Ovary (tissue), 9 donors: Measurements from ENCODE around the gene SLIT3. TPM values are rescaled to one million over a fixed set of nuclear protein-coding genes. Genes with fewer than 3 reads are reported as not detected.

Source experiments
- DNase-seq, 5 donors: peaks; one replicate each; pipeline ENCODE4 v3.0.0-alpha.2; 2019 to 2020
- H3K27ac ChIP-seq, 2 donors: fragments of 200-600 bp; one replicate each; pipeline versions ENCODE4 v1.5.1 to v1.8.0; 2019 to 2022
- H3K27me3 ChIP-seq: fragments of 200-600 bp; one replicate; pipeline ENCODE4 v1.8.0; 2022
- H3K36me3 ChIP-seq: fragments of 200-600 bp; sonication (generic); one replicate; pipeline ENCODE4 v1.5.1; 2019
- H3K4me1 ChIP-seq: one replicate; pipeline ENCODE4 v1.8.1; 2013; ENCODE audit warnings: mild to moderate bottlenecking, moderate library complexity; ENCODE audit not compliant: insufficient read depth
- H3K4me3 ChIP-seq: fragments of 200-600 bp; sonication (generic); one replicate; pipeline ENCODE4 v1.5.1; 2017
- H3K9me3 ChIP-seq, 2 donors: fragments of 200-600 bp in 1 of 2; sonication (generic) in 1 of 2; one replicate each; pipeline versions ENCODE4 v1.5.1 to v1.8.1; 2013 to 2019; ENCODE audit warnings: mild to moderate bottlenecking in 1 of 2, moderate library complexity in 1 of 2
- EP300 ChIP-seq: sonication (generic); formaldehyde crosslinking; IDR thresholded peaks from one replicate; pipeline ENCODE4 v1.6.1; 2017; ENCODE audit warnings: antibody characterized with exemption
- POLR2A ChIP-seq: fragments of 450-650 bp; IDR thresholded peaks from one replicate; pipeline ENCODE4 v1.6.1; 2017; ENCODE audit warnings: antibody characterized with exemption, mild to moderate bottlenecking, moderate library complexity
- WGBS, 3 donors: extraction: QIAGEN DNeasy Blood & Tissue Kit in 1 of 3; methylation state at CpG; one replicate each; pipeline versions ENCODE4 v1.1.5 to v1.1.7; 2013 to 2017; 5-methylcytosine and 5-hydroxymethylcytosine counted together
- intact Hi-C, 4 donors: fragments of 100-400 bp; cut with DNase I; formaldehyde crosslinking; loops; one replicate each; pipeline versions ENCODE4 v1.11.0 to v1.15.1; 2022 to 2023
- polyA plus RNA-seq, 2 donors: library from polyadenylated mRNA; stranded (reverse); fragments of 200-250 nt in 1 of 2; fragments of 350-450 nt in 1 of 2; fragmentation: Illumina TruSeq in 1 of 2; extraction: RNeasy Lipid Tissue Mini Kit (QIAGEN cat#74804) in 1 of 2; gene quantifications; one replicate each; pipeline ENCODE4 v1.2.3, GENCODE V29; 2013 to 2014
- total RNA-seq, 7 donors: library from RNA; depleted of rRNA in 2 of 7; stranded (reverse); fragments of >200 nt in 2 of 7; fragmentation: NEBNext Ultra II Directional in 3 of 7; extraction: Animal tissue kit (Norgen Biotek cat#: 25700) in 3 of 7; gene quantifications; one replicate each; pipeline versions ENCODE4 v1.1.0 to v1.2.4, GENCODE V29; 2016 to 2023
- TF ChIP-seq, protein P1 (sequence below), 3 donors: fragments of 450-650 bp in 2 of 3; fragments of 200-600 bp in 1 of 3; IDR thresholded peaks; one replicate each; pipeline versions ENCODE4 v1.5.1 to v1.8.0; 2016 to 2022; ENCODE audit warnings: antibody characterized with exemption in 3 of 3, mild to moderate bottlenecking in 1 of 3
- donor health status: DM: no; HTN: no; CAD: no; lungs with moderate emphysema.
- donor health status: DM: no; HTN: no; CAD: no.
- donor health status: Bipolar disorder and iron deficiency.
- donor health status: DM: yes; HTN: yes; CAD: no.
- donor health status: DM: no; HTN: no; CAD: no.
- donor health status: DM: yes; HTN: yes; CAD: no.

SLIT3 gene
- total and polyA plus RNA-seq, 9 donors, result 10.3 to 106 (median 24.4) TPM

DNA sequence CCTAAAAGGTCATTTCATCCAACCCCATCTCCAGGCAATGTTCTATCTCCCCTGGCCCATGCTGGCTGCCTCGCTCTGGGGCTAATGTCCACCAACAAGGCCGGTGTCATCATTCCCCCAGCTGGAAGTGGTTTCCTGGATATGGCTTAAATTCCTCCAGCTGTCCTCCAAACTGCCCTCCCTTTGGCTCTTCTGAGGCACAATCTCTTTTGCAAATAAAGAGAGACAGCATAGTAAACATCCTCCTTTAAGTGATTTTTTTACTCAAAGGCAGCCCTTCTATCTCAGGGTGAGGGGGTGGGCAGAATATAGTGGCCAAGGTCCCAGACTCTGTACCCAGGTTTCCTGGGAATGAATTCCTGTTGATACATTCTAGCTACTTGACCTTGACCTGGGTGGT is 604.3 kb downstream of the SLIT3 start:
- DNase-seq, result peak in 1 of 5 donors; percentile 42
- H3K36me3 ChIP-seq, result no peaks in the 10 kb centered on the region
- WGBS, 3 donors, result 4 to 24% (median 20%) methylated on average over 2 of the region's 2 CpGs

DNA sequence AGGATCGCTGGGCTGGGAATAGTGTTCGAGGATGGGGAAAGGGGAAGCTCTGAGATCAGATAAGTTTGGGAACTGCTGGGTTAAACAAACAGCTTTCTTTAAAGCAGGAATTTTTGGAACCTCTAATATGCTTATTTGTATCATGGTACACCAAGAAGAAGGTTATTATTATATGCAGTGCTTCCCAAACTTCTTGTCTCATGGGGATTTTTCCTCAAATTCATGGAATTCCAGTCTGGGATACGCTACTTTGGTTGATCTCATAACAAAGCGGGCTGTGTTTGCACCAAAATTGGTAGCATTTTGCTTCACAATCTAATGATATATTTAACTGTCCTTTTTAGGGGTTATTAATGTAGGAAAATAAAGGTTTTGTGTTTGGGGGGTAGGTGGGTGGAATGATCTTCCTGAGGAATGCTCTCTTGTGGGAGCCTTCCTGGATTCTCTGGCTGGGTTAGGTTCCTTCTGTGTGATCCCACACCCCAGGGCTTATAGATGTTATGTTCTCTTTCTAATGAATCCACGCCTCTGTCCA is 605.6 kb downstream of the SLIT3 start:
- intact Hi-C loops, result loop anchor here in 1 of 4 donors (10.0 kb wide), 1 partner anchor 279 kb away; no protein-coding TSS in a partner anchor
- Histone ChIP-seq H3K4me3 (no peak overlapping the region), H3K9me3 (no peaks in the 10 kb centered on the region), H3K4me1 (peaks cover 16% of the 10 kb centered on the region), H3K27ac (no peak overlapping the region), H3K27me3 (no peaks in the 10 kb centered on the region), H3K36me3 (no peaks in the 10 kb centered on the region)
- TF ChIP-seq EP300 (no peak), POLR2A (no peak)
- TF ChIP-seq, protein P1, sequence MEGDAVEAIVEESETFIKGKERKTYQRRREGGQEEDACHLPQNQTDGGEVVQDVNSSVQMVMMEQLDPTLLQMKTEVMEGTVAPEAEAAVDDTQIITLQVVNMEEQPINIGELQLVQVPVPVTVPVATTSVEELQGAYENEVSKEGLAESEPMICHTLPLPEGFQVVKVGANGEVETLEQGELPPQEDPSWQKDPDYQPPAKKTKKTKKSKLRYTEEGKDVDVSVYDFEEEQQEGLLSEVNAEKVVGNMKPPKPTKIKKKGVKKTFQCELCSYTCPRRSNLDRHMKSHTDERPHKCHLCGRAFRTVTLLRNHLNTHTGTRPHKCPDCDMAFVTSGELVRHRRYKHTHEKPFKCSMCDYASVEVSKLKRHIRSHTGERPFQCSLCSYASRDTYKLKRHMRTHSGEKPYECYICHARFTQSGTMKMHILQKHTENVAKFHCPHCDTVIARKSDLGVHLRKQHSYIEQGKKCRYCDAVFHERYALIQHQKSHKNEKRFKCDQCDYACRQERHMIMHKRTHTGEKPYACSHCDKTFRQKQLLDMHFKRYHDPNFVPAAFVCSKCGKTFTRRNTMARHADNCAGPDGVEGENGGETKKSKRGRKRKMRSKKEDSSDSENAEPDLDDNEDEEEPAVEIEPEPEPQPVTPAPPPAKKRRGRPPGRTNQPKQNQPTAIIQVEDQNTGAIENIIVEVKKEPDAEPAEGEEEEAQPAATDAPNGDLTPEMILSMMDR (IDR thresholded peaks at IDR 0.05), result no peak
- WGBS, 3 donors, result 66 to 69% (median 68%) methylated on average over 5 of the region's 5 CpGs
- no peak for DNase-seq

More for the DNA sequence above, 604.3 kb downstream of the SLIT3 start:
- Histone ChIP-seq H3K4me3 (no peak overlapping the region), H3K27me3 (no peaks in the 10 kb centered on the region), H3K4me1 (peaks cover 16% of the 10 kb centered on the region), H3K27ac (peak overlapping the region in 1 of 2 donors; percentile 39), H3K9me3 (no peaks in the 10 kb centered on the region)
- TF ChIP-seq, protein P1 (IDR thresholded peaks at IDR 0.05), result no peak
- TF ChIP-seq POLR2A, result no peak
- TF ChIP-seq EP300, result no peak
- intact Hi-C loops, result loop anchor here in 1 of 4 donors (10.0 kb wide), 1 partner anchor 278 kb away; no protein-coding TSS in a partner anchor

DNA sequence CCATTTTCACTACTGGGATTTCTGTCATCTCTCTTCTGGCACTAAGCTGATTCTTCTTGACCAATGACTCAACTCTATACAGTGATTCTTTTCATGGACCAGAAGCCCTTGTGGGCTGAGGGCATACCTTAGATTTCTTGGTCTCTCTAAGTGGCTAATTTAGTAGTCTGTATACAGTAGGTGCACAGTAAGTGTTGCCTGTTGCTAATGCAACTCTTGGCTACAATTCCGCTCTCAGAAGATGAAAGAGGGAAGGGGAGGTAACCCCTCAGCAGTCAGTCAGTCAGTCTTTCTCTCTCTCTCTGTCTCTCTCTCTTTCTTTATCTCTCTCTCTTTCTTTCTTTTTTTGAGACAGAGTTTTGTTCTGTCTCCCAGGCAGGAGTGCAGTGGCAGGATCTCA is 606.6 kb downstream of the SLIT3 start:
- Histone ChIP-seq H3K27me3 (no peaks in the 10 kb centered on the region), H3K27ac (no peak overlapping the region), H3K4me1 (peaks cover 16% of the 10 kb centered on the region), H3K4me3 (no peak overlapping the region), H3K9me3 (no peaks in the 10 kb centered on the region), H3K36me3 (no peaks in the 10 kb centered on the region)
- WGBS, 3 donors, result 95 to 100% (median 97%) methylated on average over 1 of the region's 1 CpG
- intact Hi-C loops, result loop anchor here in 1 of 4 donors (10.0 kb wide), 1 partner anchor 281 kb away; no protein-coding TSS in a partner anchor
- no peak for TF ChIP-seq POLR2A
- no peak for TF ChIP-seq EP300
- TF ChIP-seq, protein P1 (IDR thresholded peaks at IDR 0.05), result no peak
- no peak for DNase-seq

DNA sequence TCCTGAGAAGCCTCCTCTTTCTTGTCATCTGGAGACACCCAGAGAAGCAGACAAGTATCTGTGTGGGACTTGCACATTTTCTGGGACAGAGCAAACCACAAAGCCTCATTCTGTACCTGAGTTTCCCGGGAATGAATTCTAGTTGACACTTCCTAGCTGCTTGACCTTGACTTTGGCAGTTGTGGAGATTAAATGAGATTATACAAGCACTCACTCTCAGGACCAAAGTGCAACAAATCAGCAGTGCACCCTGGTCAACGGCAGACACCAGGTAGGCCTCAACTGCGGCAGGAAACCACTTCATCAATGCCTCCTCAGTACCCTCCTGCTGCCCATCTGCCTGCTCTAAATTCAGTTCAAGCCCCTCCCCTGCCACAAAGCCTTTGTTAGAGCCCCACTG is 607.1 kb downstream of the SLIT3 start:
- Histone ChIP-seq H3K27ac (no peak overlapping the region), H3K4me3 (no peak overlapping the region), H3K9me3 (no peaks in the 10 kb centered on the region), H3K27me3 (no peaks in the 10 kb centered on the region), H3K4me1 (peaks cover 15% of the 10 kb centered on the region), H3K36me3 (no peaks in the 10 kb centered on the region)
- no peak for DNase-seq
- 71 to 82% (median 73%) methylated on average over 3 of the region's 3 CpGs for WGBS, 3 donors
- TF ChIP-seq, protein P1 (IDR thresholded peaks at IDR 0.05), result no peak
- no peak for TF ChIP-seq EP300
- TF ChIP-seq POLR2A, result no peak
- intact Hi-C loops, result loop anchor here in 1 of 4 donors (10.0 kb wide), 1 partner anchor 281 kb away; no protein-coding TSS in a partner anchor
